ENCODE results near the gene ZNF148.

DNA sequence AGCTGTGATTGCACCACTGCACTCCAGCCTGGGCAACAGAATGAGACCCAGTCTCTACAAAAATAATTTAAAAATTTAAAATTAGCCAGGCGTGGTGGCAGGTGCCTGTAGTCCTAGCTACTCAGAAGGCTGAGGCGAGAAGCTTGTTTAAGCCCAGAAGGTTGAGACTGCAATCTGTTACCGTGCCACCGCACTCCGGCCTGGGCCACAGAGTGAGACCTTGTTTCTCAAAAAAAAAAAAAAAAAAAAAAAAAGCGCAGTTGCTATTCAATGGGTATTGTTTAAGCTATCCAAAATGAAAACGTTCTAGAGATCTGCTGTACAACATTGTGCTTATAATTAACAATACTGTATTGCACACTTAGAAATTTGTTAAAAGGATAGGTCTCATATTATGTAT lies 24.0 kb downstream of the ZNF148 start:
- TF ChIP-seq POLR2A (IDR thresholded peaks at IDR 0.05) = no peak
- TF ChIP-seq, protein P1, sequence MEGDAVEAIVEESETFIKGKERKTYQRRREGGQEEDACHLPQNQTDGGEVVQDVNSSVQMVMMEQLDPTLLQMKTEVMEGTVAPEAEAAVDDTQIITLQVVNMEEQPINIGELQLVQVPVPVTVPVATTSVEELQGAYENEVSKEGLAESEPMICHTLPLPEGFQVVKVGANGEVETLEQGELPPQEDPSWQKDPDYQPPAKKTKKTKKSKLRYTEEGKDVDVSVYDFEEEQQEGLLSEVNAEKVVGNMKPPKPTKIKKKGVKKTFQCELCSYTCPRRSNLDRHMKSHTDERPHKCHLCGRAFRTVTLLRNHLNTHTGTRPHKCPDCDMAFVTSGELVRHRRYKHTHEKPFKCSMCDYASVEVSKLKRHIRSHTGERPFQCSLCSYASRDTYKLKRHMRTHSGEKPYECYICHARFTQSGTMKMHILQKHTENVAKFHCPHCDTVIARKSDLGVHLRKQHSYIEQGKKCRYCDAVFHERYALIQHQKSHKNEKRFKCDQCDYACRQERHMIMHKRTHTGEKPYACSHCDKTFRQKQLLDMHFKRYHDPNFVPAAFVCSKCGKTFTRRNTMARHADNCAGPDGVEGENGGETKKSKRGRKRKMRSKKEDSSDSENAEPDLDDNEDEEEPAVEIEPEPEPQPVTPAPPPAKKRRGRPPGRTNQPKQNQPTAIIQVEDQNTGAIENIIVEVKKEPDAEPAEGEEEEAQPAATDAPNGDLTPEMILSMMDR (IDR thresholded peaks at IDR 0.05) = no peak
